Caco-2 (cell line): ENCODE data around the gene TRIM71. TPM values are rescaled to one million over a fixed set of nuclear protein-coding genes. Genes with fewer than 3 reads are reported as not detected.
A peak's percentile ranks its signal among the peaks of the same experiment; 100 is the strongest.

Experiments used
- BruUV-seq: library from RNA; stranded (reverse); fragments of 400-500 nt; replicated peaks from 2 replicates; lab custom pipeline; 2021; lab: Mats Ljungman, UMichigan
- CTCF ChIA-PET: fragments of 300-600 bp; sonication (Branson Sonifier 250); formaldehyde crosslinking; loops from one replicate; lab custom pipeline; 2022; ENCODE audit warnings: antibody characterized with exemption; lab: Charles Lee
- POLR2A ChIA-PET: fragments of 300-600 bp; sonication (Branson Sonifier 250); formaldehyde crosslinking; loops from one replicate; lab custom pipeline; 2022; ENCODE audit warnings: antibody characterized with exemption; lab: Charles Lee
- DNase-seq, 2 experiments: peaks; one replicate each; pipeline versions ENCODE4 v3.0.0 to v3.0.0-alpha.2; 2020 to 2022
- H3K27me3 ChIP-seq: replicated peaks from 2 replicates; pipeline ENCODE4 v1.6.0; 2011; ENCODE audit warnings: low read length; ENCODE audit not compliant: control insufficient read depth, insufficient read depth
- H3K36me3 ChIP-seq: 2 replicates; pipeline ENCODE4 v1.5.1; 2011; ENCODE audit warnings: low read length; ENCODE audit not compliant: control insufficient read depth, insufficient read depth
- H3K4me1 ChIP-seq: fragments of 250-450 bp; sonication (Bioruptor Pico); 2 replicates; pipeline ENCODE4 v1.5.1; 2020; ENCODE audit warnings: mild to moderate bottlenecking
- H3K4me3 ChIP-seq: 2 replicates; pipeline ENCODE4 v1.5.1; 2011; ENCODE audit warnings: low read depth, mild to moderate bottlenecking, control low read depth, low read length
- H3K9me3 ChIP-seq: fragments of 250-450 bp; sonication (Bioruptor Pico); 2 replicates; pipeline ENCODE4 v1.5.1; 2020; ENCODE audit warnings: mild to moderate bottlenecking, moderate library complexity
- H3K27ac Mint-ChIP-seq: one replicate; pipeline ENCODE4 v1.8.0; 2022; ENCODE audit warnings: mixed read lengths; ENCODE audit not compliant: unreplicated experiment
- H3K27me3 Mint-ChIP-seq: one replicate; pipeline ENCODE4 v1.8.0; 2022; ENCODE audit warnings: mixed read lengths; ENCODE audit not compliant: insufficient read depth, unreplicated experiment
- H3K36me3 Mint-ChIP-seq: one replicate; pipeline ENCODE4 v1.8.0; 2022; ENCODE audit warnings: mild to moderate bottlenecking, mixed read lengths; ENCODE audit not compliant: insufficient read depth, unreplicated experiment
- H3K4me1 Mint-ChIP-seq: one replicate; pipeline ENCODE4 v1.8.0; 2022; ENCODE audit warnings: low read depth, mixed read lengths; ENCODE audit not compliant: unreplicated experiment
- H3K4me3 Mint-ChIP-seq: one replicate; pipeline ENCODE4 v1.8.0; 2022; ENCODE audit warnings: mild to moderate bottlenecking, moderate library complexity, mixed read lengths; ENCODE audit not compliant: unreplicated experiment
- H3K9me3 Mint-ChIP-seq: one replicate; pipeline ENCODE4 v1.8.0; 2022; ENCODE audit warnings: mixed read lengths; ENCODE audit not compliant: unreplicated experiment
- CTCF ChIP-seq, 2 experiments: fragments of 200-600 bp in 1 of 2; IDR thresholded peaks; 1 replicate in 1 of 2; 2 replicates in 1 of 2; pipeline versions ENCODE4 v1.5.1 to v1.8.0; 2011 to 2022; ENCODE audit warnings: antibody characterized with exemption in 1 of 2, control low read depth in 1 of 2, inconsistent platforms in 1 of 2, low read depth in 1 of 2, low read length in 1 of 2, mild to moderate bottlenecking in 1 of 2, moderate library complexity in 1 of 2; ENCODE audit not compliant: insufficient read depth in 1 of 2, severe bottlenecking in 1 of 2, unreplicated experiment in 1 of 2
- intact Hi-C: fragments of 100-400 bp; cut with micrococcal nuclease; formaldehyde crosslinking; loops from one replicate; pipeline ENCODE4 v1.10.0; 2022; ENCODE audit not compliant: unreplicated experiment
- total RNA-seq: library from RNA; stranded (reverse); gene quantifications from 2 replicates; pipeline ENCODE4 v1.2.3, GENCODE V29; 2022

Gene TRIM71
- total RNA-seq, 1 experiment from 2014 or later = 68.4 TPM

DNA sequence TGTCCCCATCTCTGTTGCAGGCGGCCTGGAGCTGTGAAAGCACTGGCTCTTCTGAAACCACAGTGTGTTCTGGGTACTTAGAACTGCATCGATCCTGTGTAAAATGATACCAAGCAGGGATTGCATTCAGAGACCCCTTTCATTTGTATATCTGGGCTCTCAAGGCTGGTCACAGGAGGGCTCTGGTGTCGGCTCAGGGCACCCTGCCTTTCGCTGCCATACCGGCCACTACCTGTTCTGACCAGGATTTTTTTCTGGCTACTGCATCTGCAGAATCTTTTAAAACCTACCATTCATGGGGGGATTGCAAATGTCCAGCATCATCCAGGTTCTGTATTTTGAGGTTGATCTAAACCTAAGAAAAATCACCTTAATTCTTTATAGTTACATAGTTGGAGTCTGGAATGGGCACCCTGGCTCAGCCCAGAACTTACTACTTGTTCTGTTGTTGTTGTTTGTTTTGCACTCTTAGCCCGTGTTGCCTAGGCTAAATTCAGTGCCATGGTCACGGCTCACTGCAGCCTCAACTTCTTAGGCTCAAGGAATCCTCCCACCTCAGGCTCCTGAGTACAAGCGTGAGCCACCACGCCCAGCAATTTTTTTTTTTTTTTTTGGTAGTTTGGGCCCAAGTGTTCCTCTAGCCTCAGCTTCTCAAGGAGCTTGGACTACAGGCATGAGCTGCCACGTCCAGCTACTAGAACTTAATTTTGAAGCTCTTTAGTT is 52.7 kb downstream of the TRIM71 start:
- H3K36me3 Mint-ChIP-seq = peaks cover 34% of the 10 kb centered on the region
- intact Hi-C loops = no loop called here
- BruUV-seq = no TSS peak
- Histone ChIP-seq H3K4me1 (peaks cover 39% of the 10 kb centered on the region), H3K4me3 (no peak overlapping the region), H3K36me3 (peaks cover 3% of the 10 kb centered on the region), H3K27me3 (no peaks in the 10 kb centered on the region), H3K9me3 (no peaks in the 10 kb centered on the region)
- no peaks in the 10 kb centered on the region for H3K27me3 Mint-ChIP-seq
- POLR2A ChIA-PET = no interaction called here
- no peak for DNase-seq
- no peak overlapping the region for H3K27ac Mint-ChIP-seq
- CTCF ChIA-PET = interaction anchor here (0.9 kb wide), 1 partner anchor 68 kb away, joined by 4 read pairs; no protein-coding TSS in a partner anchor
- no peaks in the 10 kb centered on the region for H3K9me3 Mint-ChIP-seq
- no peak overlapping the region for H3K4me3 Mint-ChIP-seq
- peaks cover 40% of the 10 kb centered on the region for H3K4me1 Mint-ChIP-seq
- no peak for TF ChIP-seq CTCF (IDR thresholded peaks at IDR 0.05; ENCODE audit: insufficient read depth in 1 of 2, low read depth in 1 of 2, low read length in 1 of 2, severe bottlenecking in 1 of 2, unreplicated experiment in 1 of 2)

- H3K4me1 Mint-ChIP-seq = peaks cover 32% of the 10 kb centered on the region
- POLR2A ChIA-PET = no interaction called here
These were observed 53.5 kb downstream of the TRIM71 start for GRCh38 chr3:32871273-32871672.

More at GRCh38 chr3:32871273-32871672, 53.5 kb downstream of the TRIM71 start:
- no peaks in the 10 kb centered on the region for H3K9me3 Mint-ChIP-seq
- no peak overlapping the region for H3K4me3 Mint-ChIP-seq
- H3K36me3 Mint-ChIP-seq = peaks cover 36% of the 10 kb centered on the region
- Histone ChIP-seq H3K27me3 (no peaks in the 10 kb centered on the region), H3K4me3 (no peak overlapping the region), H3K4me1 (peaks cover 34% of the 10 kb centered on the region), H3K9me3 (no peaks in the 10 kb centered on the region), H3K36me3 (peaks cover 3% of the 10 kb centered on the region)
- DNase-seq = no peak
- H3K27me3 Mint-ChIP-seq = no peaks in the 10 kb centered on the region
- CTCF ChIA-PET = interaction anchor here (0.9 kb wide), 1 partner anchor 67 kb away, joined by 4 read pairs; no protein-coding TSS in a partner anchor
- no TSS peak for BruUV-seq
- intact Hi-C loops = no loop called here
- peak overlapping the region; percentile 60 for H3K27ac Mint-ChIP-seq
- TF ChIP-seq CTCF (IDR thresholded peaks at IDR 0.05; ENCODE audit: insufficient read depth in 1 of 2, low read depth in 1 of 2, low read length in 1 of 2, severe bottlenecking in 1 of 2, unreplicated experiment in 1 of 2) = no peak
